GM18499 (cell line): Measurements from ENCODE around the gene RBM44.
"Not testable (repeated sequence)": the region's sequence is repeated elsewhere in the genome, so short reads cannot be mapped to it uniquely, and the experiment has no call there.

Source experiments
- ATAC-seq: cut with Tn5 transposase; IDR thresholded peaks from one replicate; pipeline ENCODE4 v1.9.1; 2021; ENCODE audit warnings: moderate number of reproducible peaks; ENCODE audit not compliant: insufficient read depth, unreplicated experiment

RBM44 gene

GRCh38 chr2:237774811-237775553 is 23.6 kb upstream of the RBM44 start:
- ATAC-seq, result no peak

DNA sequence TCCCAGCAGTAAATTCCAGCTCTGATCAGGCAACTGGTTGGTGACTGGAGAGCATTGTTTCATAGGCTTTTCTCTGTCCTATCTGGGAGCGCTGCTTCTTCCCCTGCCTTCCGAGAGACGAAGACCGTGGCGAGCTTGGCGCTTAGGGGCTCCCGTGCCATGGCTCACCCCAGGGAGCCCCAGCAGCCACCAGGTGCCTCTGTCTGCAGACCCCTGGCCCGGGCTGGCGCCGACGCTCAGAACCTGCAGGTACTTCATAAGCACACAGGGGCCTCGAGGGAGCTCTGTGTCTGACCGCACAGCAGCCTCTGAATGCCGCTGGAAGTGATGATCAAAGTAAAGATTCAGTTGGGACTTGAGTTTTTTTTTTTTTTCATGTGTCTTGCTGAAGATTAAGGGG is 19.1 kb upstream of the RBM44 start:
- no peak for ATAC-seq

DNA sequence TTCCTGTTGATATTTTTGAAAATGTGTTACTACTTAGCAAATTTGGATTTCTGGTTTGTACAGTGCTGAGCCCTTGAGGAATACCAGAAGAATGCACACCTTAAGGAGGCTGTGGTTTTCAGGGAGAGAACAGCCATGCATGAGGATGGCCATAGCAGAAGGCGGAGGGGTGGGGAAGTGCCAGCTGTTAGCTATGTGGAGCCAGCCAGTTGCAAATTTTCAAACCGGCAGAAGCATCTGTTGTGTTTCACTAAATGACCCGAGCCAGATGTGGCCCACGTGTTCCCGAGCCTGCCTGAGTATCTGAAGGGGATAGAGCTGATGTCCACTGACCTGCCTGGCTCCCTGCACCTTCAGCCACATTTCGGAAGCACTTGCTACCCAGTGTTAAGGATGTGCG is 16.4 kb upstream of the RBM44 start:
- no peak for ATAC-seq

- not testable (repeated sequence) for ATAC-seq
Observed at GRCh38 chr2:237783678-237784077, 14.9 kb upstream of the RBM44 start.

DNA sequence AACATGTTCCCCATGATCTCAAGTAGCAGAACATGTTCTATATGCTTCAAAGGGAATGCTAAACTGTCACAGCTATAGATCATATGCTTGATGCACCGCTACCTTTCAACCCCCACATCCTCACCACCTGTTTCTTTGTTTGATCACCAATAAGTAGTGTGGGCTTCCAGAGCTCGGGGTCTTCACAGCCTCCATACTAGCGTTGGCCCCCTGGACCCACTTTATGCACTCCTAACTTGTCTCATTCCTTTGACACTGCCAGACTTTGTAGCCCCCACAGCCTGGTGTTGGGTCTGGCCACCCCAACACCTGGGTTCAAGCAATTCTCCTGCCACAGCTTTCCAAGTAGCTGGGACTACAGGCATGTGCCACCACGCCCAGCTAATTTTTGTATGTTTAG is 11.6 kb upstream of the RBM44 start:
- ATAC-seq, result no peak

DNA sequence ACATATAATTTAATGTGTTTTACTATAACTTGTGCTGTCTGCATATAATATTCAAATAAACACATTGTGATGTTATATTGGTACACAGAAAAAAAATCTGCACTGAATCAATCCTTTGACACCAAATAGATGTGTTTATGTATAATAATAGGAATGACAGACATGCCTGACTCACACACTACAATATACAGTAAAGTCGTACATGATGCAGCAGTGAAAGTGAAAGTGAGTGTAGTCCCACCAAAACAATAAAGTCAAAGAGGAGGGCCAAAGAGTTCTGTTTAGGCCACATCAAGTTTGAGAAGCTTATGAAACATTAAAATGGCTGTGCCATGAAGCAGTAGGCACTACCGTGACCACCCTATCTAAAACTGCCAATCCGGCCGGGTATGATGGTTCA is 8.2 kb upstream of the RBM44 start:
- ATAC-seq, result no peak

- ATAC-seq, result no peak
Observed at GRCh38 chr2:237791977-237792727, 6.4 kb upstream of the RBM44 start.

GRCh38 chr2:237797253-237797652 is 1.3 kb upstream of the RBM44 start:
- ATAC-seq, result no peak

- ATAC-seq, result no peak
Observed at GRCh38 chr2:237799060-237799428, 465 bp downstream of the RBM44 start.

DNA sequence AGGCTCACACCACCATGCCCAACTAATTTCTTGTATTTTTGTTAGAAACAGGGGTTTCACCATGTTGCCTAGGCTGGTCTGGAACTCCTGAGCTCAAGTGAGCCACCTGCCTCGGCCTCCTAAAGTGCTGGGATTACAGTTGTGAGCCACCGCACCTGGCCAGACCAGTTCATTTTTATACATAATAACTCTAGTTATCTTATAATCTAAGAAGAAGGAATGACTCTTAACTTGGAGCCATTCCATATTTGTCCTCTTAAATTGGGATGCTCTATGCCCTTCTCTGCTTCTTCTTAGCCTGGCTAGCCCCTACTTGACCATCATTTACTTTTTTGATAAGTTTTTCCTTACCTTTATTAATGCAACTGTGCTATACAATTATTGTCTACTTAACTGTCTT is 2.9 kb downstream of the RBM44 start:
- ATAC-seq, result no peak

DNA sequence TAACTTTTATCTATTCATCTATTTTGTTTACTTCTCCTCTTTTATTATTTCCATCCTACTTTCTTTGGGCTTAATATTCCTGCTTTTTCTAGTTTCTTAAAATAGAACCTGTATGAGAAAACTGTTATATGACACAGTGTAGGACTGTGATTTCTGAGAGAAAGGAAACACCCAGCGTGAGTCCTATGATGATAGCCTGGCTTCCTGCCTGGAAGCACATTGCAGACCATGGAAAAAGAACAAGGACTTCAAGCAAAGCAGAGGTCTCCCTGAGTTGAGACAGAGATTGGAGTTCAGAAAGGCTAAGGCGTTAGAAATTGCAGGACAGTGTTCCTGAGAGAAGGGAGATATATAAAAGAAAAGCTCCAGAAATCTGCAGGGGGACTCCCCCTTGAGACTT is 7.8 kb downstream of the RBM44 start:
- ATAC-seq, result no peak

DNA sequence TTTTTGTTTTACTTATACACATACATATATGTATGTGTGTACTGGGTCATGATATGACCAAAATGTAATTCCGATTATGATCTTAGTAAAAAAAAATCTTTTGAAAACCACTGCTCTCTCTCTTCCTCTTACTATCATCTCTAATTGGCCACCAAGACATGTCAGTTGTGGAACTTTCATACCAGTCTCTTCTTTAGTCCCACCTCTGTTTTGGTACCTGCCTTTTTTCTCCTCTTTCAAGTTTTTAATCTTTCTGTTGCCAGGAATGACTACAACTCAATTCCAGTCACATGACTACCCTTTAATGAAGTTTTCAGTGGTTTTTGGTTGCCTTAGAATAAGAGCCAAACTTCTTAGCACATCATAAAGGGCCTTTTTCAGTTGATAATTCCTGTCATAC is 17.1 kb downstream of the RBM44 start:
- no peak for ATAC-seq

GRCh38 chr2:237816531-237816930 is 18.0 kb downstream of the RBM44 start:
- ATAC-seq, result no peak

DNA sequence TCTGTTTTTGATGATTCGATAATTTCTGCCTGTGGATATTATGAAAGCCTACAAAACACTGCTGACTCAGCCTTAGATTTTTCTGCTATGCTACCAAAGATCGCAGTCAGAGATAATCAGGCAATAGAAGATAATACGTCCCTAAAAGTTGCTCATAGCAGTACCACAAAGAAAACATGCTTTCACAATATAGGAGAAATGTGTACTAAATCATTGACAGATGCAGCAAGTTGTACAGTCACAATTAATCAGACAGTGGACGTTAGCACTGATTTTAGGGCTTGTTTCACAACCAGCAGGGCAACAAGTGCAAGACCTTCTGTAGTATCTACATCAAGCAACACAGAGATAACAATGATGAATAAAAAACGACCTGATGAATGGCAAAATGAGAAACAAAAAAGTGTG is 19.5 kb downstream of the RBM44 start:
- no peak for ATAC-seq

DNA sequence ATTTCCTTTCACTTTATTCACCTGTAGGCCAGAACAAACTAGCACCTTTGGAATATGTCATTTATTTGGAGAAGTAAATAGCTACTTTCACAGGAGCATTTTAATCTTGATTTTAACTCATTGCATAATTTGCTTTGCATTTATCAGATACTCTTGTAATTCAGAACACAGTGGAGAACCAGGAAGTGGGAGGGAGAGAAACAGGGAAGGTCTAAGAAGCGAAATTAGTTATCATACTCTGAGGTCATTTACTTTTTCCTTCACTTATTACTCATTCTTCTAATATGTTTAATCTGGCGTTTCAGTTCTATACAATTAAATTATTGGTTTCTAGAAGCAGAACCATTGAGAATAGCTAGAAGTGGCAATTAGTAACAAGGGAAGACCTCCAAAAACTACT is 20.7 kb downstream of the RBM44 start:
- ATAC-seq, result no peak

GRCh38 chr2:237820421-237820820 is 21.8 kb downstream of the RBM44 start:
- ATAC-seq, result no peak

DNA sequence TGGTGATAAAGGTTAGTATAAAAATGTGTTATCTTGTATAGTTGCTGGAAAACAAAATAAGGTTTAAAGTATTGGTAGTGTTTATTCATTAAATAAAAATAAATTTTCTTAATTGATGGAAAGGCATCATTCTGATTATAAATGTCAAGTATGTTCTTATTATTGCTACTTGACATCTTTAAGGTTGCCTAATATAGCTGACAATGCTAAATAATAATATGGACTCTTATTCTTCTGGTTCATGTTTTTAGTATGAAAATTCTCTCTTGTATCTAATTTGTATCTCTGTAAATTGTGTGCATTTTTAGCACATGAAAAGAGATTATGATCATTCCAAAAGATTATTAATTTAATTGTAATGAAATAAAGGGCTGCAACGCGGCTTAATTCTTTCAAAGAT is 25.0 kb downstream of the RBM44 start:
- no peak for ATAC-seq

DNA sequence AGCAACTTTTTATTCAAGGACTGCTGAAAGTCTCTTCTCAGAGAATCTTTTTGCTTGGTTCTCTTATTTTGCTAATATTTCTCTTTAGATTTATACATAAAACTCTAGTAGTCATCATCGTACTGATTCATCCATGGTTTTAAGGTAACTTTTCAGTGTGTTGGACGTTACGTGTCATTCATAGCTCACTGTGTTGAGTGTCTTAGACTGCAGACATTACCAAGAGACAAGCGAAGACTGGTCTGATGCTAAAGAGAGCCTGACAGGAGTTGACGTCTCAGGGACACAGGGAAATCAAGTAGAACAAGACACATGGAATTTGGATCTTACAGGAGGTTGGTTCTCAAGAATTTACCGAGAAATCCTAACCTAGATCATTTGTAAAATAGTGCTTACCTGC is 25.5 kb downstream of the RBM44 start:
- ATAC-seq, result no peak

- ATAC-seq, result no peak
Observed at GRCh38 chr2:237827421-237827987, 28.9 kb downstream of the RBM44 start.

DNA sequence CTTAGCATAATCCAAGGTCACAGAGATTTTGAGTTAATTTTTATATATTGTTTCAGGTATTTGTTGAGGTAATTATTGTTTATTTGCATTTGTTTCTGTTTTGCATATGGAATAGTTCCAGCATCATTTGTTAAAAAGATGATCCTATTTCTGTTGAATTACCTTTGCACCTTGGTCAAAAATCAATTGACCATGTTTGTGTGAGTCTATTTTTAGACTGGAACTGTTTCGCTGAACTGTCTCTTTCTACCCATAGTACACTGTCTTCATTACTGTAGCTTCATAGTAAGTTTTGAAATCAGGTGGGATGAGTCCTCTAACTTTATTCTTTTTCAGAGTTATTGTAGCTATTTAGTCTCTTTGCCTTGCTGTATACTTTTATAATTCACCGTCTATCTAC is 31.9 kb downstream of the RBM44 start:
- ATAC-seq, result no peak

DNA sequence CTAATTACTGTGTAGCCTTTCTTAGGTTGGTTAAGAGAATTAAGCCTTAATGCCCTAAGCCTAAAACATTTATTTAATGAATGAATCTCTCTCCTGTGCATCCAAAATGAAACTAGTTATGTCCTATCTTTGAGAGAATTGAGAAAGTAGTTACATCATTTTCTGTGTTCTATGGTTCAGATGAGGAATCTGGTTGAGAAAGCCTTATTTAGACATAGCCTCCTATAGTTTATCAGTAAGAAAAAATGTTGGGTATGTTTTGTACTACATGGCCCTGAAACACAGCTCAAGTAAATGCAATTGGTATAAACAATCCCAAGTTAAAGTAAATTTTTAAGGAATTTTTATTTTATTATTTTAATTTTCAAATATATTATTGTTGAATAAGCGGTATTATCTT is 35.0 kb downstream of the RBM44 start:
- no peak for ATAC-seq

- no peak for ATAC-seq
Observed at GRCh38 chr2:237835372-237835771, 36.8 kb downstream of the RBM44 start.
